HCT116 (cell line): Measurements from ENCODE around the gene SMARCD1. TPM values are rescaled to one million over a fixed set of nuclear protein-coding genes. Genes with fewer than 3 reads are reported as not detected.

Experiments used
- ATAC-seq: fragments of 200-7000 bp; cut with Tn5 transposase; 2 replicates; pipeline ENCODE4 v1.9.1; 2020; ENCODE audit warnings: mild to moderate bottlenecking, moderate library complexity
- BruUV-seq: library from RNA; stranded (reverse); fragments of 400-500 nt; replicated peaks from 2 replicates; lab custom pipeline; 2021; lab: Mats Ljungman, UMichigan
- CTCF ChIA-PET: fragments of 300-600 bp; sonication (Branson Sonifier 250); formaldehyde crosslinking; loops from one replicate; lab custom pipeline; 2021; ENCODE audit warnings: antibody characterized with exemption; lab: Charles Lee
- POLR2A ChIA-PET: fragments of 300-600, 350-600 bp; sonication (Branson Sonifier 250); formaldehyde crosslinking; loops from one replicate; lab custom pipeline; 2021; ENCODE audit warnings: antibody characterized with exemption; lab: Charles Lee
- RAD21 ChIA-PET, 2 experiments: fragments of 300-600 bp; sonication (Branson Sonifier 250); formaldehyde crosslinking; loops; one replicate each; lab custom pipeline; 2023; ENCODE audit warnings: low total read pairs in 2 of 2; ENCODE audit not compliant: uncharacterized antibody in 2 of 2, unreplicated experiment in 2 of 2, low non-redundant PET in 1 of 2; lab: Charles Lee
- DNase-seq: peaks from one replicate; pipeline ENCODE4 v3.0.0-alpha.2; 2010; ENCODE audit warnings: low read depth, low spot score
- H2AFZ ChIP-seq: fragments of 200-600 bp; shearing (Covaris generic), sonication (generic); 2 replicates; pipeline ENCODE4 v1.6.1; 2017; ENCODE audit warnings: low read depth, mixed run types, mixed read lengths, antibody characterized with exemption, low read length; ENCODE audit not compliant: poor library complexity, severe bottlenecking
- H3K27ac ChIP-seq: 2 replicates; pipeline ENCODE4 v1.5.1; 2012; ENCODE audit warnings: low read depth, low read length
- H3K27me3 ChIP-seq: fragments of 200-600 bp; sonication (generic); 2 replicates; pipeline ENCODE4 v1.6.1; 2016; ENCODE audit warnings: mixed run types, low read length, mixed read lengths; ENCODE audit not compliant: insufficient read depth
- H3K36me3 ChIP-seq, 2 experiments: fragments of 200-500 bp in 1 of 2; fragments of 200-600 bp in 1 of 2; sonication (Bioruptor generic) in 1 of 2; sonication (generic) in 1 of 2; 2 replicates each; pipeline versions ENCODE4 v1.5.1 to v1.6.1; 2014 to 2016; ENCODE audit warnings: low read length in 2 of 2, inconsistent platforms in 1 of 2, mixed read lengths in 1 of 2, mixed run types in 1 of 2; ENCODE audit not compliant: insufficient read depth in 2 of 2, control insufficient read depth in 1 of 2
- H3K4me1 ChIP-seq, 2 experiments: fragments of 200-600 bp in 1 of 2; sonication (generic) in 1 of 2; 2 replicates each; pipeline versions ENCODE4 v1.5.1 to v1.6.1; 2012 to 2017; ENCODE audit warnings: low read length in 2 of 2, inconsistent platforms in 1 of 2, mild to moderate bottlenecking in 1 of 2, mixed read lengths in 1 of 2, mixed run types in 1 of 2, moderate library complexity in 1 of 2; ENCODE audit not compliant: insufficient read depth in 2 of 2, control insufficient read depth in 1 of 2
- H3K4me2 ChIP-seq: fragments of 200-600 bp; sonication (generic); 2 replicates; pipeline ENCODE4 v1.6.1; 2017; ENCODE audit warnings: mixed run types, low read length, mixed read lengths
- H3K4me3 ChIP-seq, 2 experiments: fragments of 200-600 bp in 1 of 2; sonication (generic) in 1 of 2; replicated peaks in 1 of 2; 2 replicates each; pipeline ENCODE4 v1.5.1; 2011 to 2016; ENCODE audit warnings: low read length in 2 of 2, control low read depth in 1 of 2, low read depth in 1 of 2, mild to moderate bottlenecking in 1 of 2, mixed read lengths in 1 of 2, mixed run types in 1 of 2
- H3K79me2 ChIP-seq: fragments of 200-600 bp; sonication (generic); 2 replicates; pipeline ENCODE4 v1.6.1; 2017; ENCODE audit warnings: mild to moderate bottlenecking, mixed run types, low read length, moderate library complexity, mixed read lengths; ENCODE audit not compliant: insufficient read depth
- H3K9ac ChIP-seq: fragments of 200-600 bp; sonication (generic); 2 replicates; pipeline ENCODE4 v1.6.1; 2016; ENCODE audit warnings: low read length, mixed read lengths
- H3K9me2 ChIP-seq: fragments of 200-600 bp; sonication (generic), shearing (Covaris generic); 2 replicates; pipeline ENCODE4 v1.6.1; 2017; ENCODE audit warnings: mixed run types, mild to moderate bottlenecking, moderate library complexity; ENCODE audit not compliant: insufficient read depth
- H3K9me3 ChIP-seq, 2 experiments: fragments of 200-500 bp in 1 of 2; fragments of 200-600 bp in 1 of 2; sonication (Bioruptor generic) in 1 of 2; sonication (generic) in 1 of 2; 2 replicates each; pipeline ENCODE4 v1.6.1; 2014 to 2017; ENCODE audit warnings: low read length in 2 of 2, mixed read lengths in 2 of 2, inconsistent platforms in 1 of 2, low read depth in 1 of 2, mild to moderate bottlenecking in 1 of 2, mixed run types in 1 of 2, moderate library complexity in 1 of 2; ENCODE audit not compliant: control insufficient read depth in 1 of 2, insufficient read depth in 1 of 2
- H4K20me1 ChIP-seq: fragments of 200-600 bp; sonication (generic), shearing (Covaris generic); 2 replicates; pipeline ENCODE4 v1.6.1; 2017; ENCODE audit warnings: mixed run types, mild to moderate bottlenecking, moderate library complexity; ENCODE audit not compliant: insufficient read depth
- CBX3 ChIP-seq: IDR thresholded peaks from 2 replicates; pipeline ENCODE4 v1.6.1; 2012; ENCODE audit warnings: low read depth
- CEBPB ChIP-seq: IDR thresholded peaks from 2 replicates; pipeline ENCODE4 v1.6.1; 2012; ENCODE audit warnings: low read depth
- CTCF ChIP-seq, 3 experiments: fragments of 200-600 bp in 1 of 3; sonication (generic) in 1 of 3; IDR thresholded peaks in 2 of 3; conservative IDR thresholded peaks in 1 of 3; 2 replicates each; pipeline ENCODE4 v1.5.1; 2012 to 2017; ENCODE audit warnings: low read depth in 2 of 3, low read length in 2 of 3, antibody characterized with exemption in 1 of 3, borderline replicate concordance in 1 of 3, control low read depth in 1 of 3, mild to moderate bottlenecking in 1 of 3, mixed read lengths in 1 of 3, mixed run types in 1 of 3, moderate library complexity in 1 of 3; ENCODE audit not compliant: insufficient read depth in 1 of 3
- ELF1 ChIP-seq: IDR thresholded peaks from 2 replicates; pipeline ENCODE4 v1.6.1; 2012; ENCODE audit warnings: low read depth, borderline replicate concordance
- EZH2 ChIP-seq: fragments of 200-600 bp; sonication (generic); IDR thresholded peaks from 2 replicates; pipeline ENCODE4 v1.6.1; 2017; ENCODE audit warnings: antibody characterized with exemption, mixed run types
- FOSL1 ChIP-seq: IDR thresholded peaks from 2 replicates; pipeline ENCODE4 v1.6.1; 2012; ENCODE audit warnings: low read depth
- MAX ChIP-seq: IDR thresholded peaks from 2 replicates; pipeline ENCODE4 v1.6.1; 2012
- POLR2A ChIP-seq: IDR thresholded peaks from 2 replicates; pipeline ENCODE4 v1.7.0; 2011; ENCODE audit warnings: borderline replicate concordance; ENCODE audit not compliant: insufficient read depth, insufficient read length; ENCODE audit errors: extremely low read depth
- RAD21 ChIP-seq: IDR thresholded peaks from 2 replicates; pipeline ENCODE4 v1.6.1; 2012; ENCODE audit warnings: low read depth, mild to moderate bottlenecking
- SP1 ChIP-seq: IDR thresholded peaks from 2 replicates; pipeline ENCODE4 v1.6.1; 2012; ENCODE audit warnings: low read depth
- ZBTB33 ChIP-seq: IDR thresholded peaks from 2 replicates; pipeline ENCODE4 v1.6.1; 2011; ENCODE audit warnings: mild to moderate bottlenecking, low read length, moderate library complexity; ENCODE audit not compliant: insufficient replicate concordance; ENCODE audit errors: extremely low read depth
- ZNF274 ChIP-seq: fragments of 200-500 bp; sonication (Bioruptor generic); IDR thresholded peaks from 2 replicates; pipeline ENCODE4 v1.6.1; 2014; ENCODE audit warnings: mild to moderate bottlenecking, low read depth, low read length, inconsistent platforms
- intact Hi-C: fragments of 100-400 bp; cut with micrococcal nuclease; formaldehyde crosslinking; loops from 2 replicates; pipeline ENCODE4 v1.10.0; 2022
- total RNA-seq: library from RNA; stranded (reverse); gene quantifications from one replicate; pipeline ENCODE4 v1.2.1, GENCODE V29; 2021; ENCODE audit not compliant: unreplicated experiment

The SMARCD1 gene
- total RNA-seq, 1 experiment from 2014 or later: 64.8 TPM

- H3K4me1 ChIP-seq: peaks cover 10 to 13% of the 10 kb centered on the region in 2 experiments
- ChIA-PET POLR2A (interaction anchor here (2.2 kb wide), 1 partner anchor 10 kb away, joined by 7 read pairs; the partner anchor contains the start of gene COX14), RAD21 (interaction anchor here in 1 of 2 experiments (0.8 kb wide), 1 partner anchor 74 kb away, joined by 3 read pairs; no protein-coding TSS in a partner anchor), CTCF (interaction anchor here (1.8 to 2.7 kb wide), 3 partner anchors 10 to 74 kb away, joined by 4 to 24 read pairs (median 11); partner anchors contain the start of gene COX14)
- H3K9ac ChIP-seq: no peak overlapping the region
- no peaks in the 10 kb centered on the region for H3K27me3 ChIP-seq
- H3K9me3 ChIP-seq: no peaks in the 10 kb centered on the region
- intact Hi-C loops: no loop called here
- no peak overlapping the region for H3K4me2 ChIP-seq
- H3K27ac ChIP-seq: no peak overlapping the region
- peak; percentile 48 for ATAC-seq
- H3K4me3 ChIP-seq: no peak overlapping the region
- H2AFZ ChIP-seq: no peak overlapping the region
- DNase-seq: peak; percentile 27
- H3K36me3 ChIP-seq: peaks cover 25 to 26% of the 10 kb centered on the region in 2 experiments; a peak in 3 of 4 replicates
- H3K79me2 ChIP-seq: no peaks in the 10 kb centered on the region
- no peaks in the 10 kb centered on the region for H3K9me2 ChIP-seq
- no peaks in the 10 kb centered on the region for H4K20me1 ChIP-seq
- BruUV-seq: no TSS peak
- TF ChIP-seq CBX3 (no peak), POLR2A (no peak), ELF1 (no peak), RAD21 (peak; percentile 48), FOSL1 (no peak), SP1 (no peak), CTCF (IDR thresholded peaks at IDR 0.05 in 2 of 3, conservative IDR thresholded peaks at IDR 0.05 in 1 of 3; ENCODE audit: borderline replicate concordance in 1 of 3, insufficient read depth in 1 of 3, low read depth in 2 of 3, low read length in 2 of 3) (peak; percentile 46 to 60 (median 53); a peak in 5 of 6 replicates), EZH2 (no peak), ZBTB33 (no peak), ZNF274 (no peak), MAX (no peak), CEBPB (no peak)
Observed at GRCh38 chr12:50101663-50102062, 16.5 kb downstream of the SMARCD1 start.
